K562 (cell line): ENCODE results near the gene LOXL4. TPM values are rescaled to one million over a fixed set of nuclear protein-coding genes. Genes with fewer than 3 reads are reported as not detected.

Experiments used
- ATAC-seq: fragments of 200-7000 bp; cut with Tn5 transposase; 3 replicates; pipeline ENCODE4 v1.9.1; 2020; ENCODE audit warnings: moderate library complexity
- BruUV-seq: library from RNA; stranded (reverse); fragments of 400-500 nt; replicated peaks from 2 replicates; lab custom pipeline; 2021; lab: Mats Ljungman, UMichigan
- CTCF ChIA-PET: fragments of 300-600 bp; formaldehyde crosslinking; extraction: SDS; loops from one replicate; lab custom pipeline; 2021; ENCODE audit warnings: low intra/inter-chr PET ratio; lab: Yijun Ruan, JAX
- POLR2A ChIA-PET: fragments of 300-600, 350-650 bp; sonication (Branson Sonifier 250); formaldehyde crosslinking; extraction: SDS; loops from one replicate; lab custom pipeline; 2021; ENCODE audit warnings: antibody characterized with exemption, inconsistent platforms; lab: Yijun Ruan, JAX
- DNase-seq, 4 experiments: peaks; one replicate each; pipeline versions ENCODE4 v3.0.0 to v3.0.0-alpha.2; 2011 to 2018; ENCODE audit warnings: low spot score in 3 of 4, mixed read lengths in 3 of 4; ENCODE audit errors: extremely low read depth in 1 of 4
- FAIRE-seq: peaks from 2 replicates; lab custom pipeline; 2011; peaks lifted over from hg19 to GRCh38; lab: Jason Lieb, UNC
- H2AFZ ChIP-seq: 2 replicates; pipeline ENCODE4 v1.6.0; 2011; ENCODE audit warnings: low read depth, low read length, control low read depth, inconsistent platforms
- H3K27ac ChIP-seq: fragments of 200-600 bp; 3 replicates; pipeline ENCODE4 v1.8.0; 2011; ENCODE audit warnings: low read depth, mild to moderate bottlenecking, control low read depth, inconsistent platforms, low read length, moderate library complexity, mixed read lengths; ENCODE audit errors: extremely low read depth
- H3K27me3 ChIP-seq, 2 experiments: fragments of 300-600 bp in 1 of 2; 2 replicates in 1 of 2; 3 replicates in 1 of 2; pipeline versions ENCODE4 v1.6.0 to v1.8.0; 2011; ENCODE audit warnings: inconsistent platforms in 2 of 2, low read length in 2 of 2, mild to moderate bottlenecking in 1 of 2, mixed read lengths in 1 of 2, moderate library complexity in 1 of 2; ENCODE audit not compliant: control insufficient read depth in 2 of 2, insufficient read depth in 2 of 2
- H3K36me3 ChIP-seq: fragments of 300-600 bp; 3 replicates; pipeline ENCODE4 v1.8.0; 2011; ENCODE audit warnings: mild to moderate bottlenecking, low read length, inconsistent platforms; ENCODE audit not compliant: control insufficient read depth, insufficient read depth
- H3K4me1 ChIP-seq, 2 experiments: fragments of 200-600 bp in 1 of 2; replicated peaks in 1 of 2; 2 replicates in 1 of 2; 3 replicates in 1 of 2; pipeline versions ENCODE4 v1.5.1 to v1.8.0; 2011; ENCODE audit warnings: inconsistent platforms in 2 of 2, low read length in 2 of 2, mild to moderate bottlenecking in 1 of 2, mixed read lengths in 1 of 2, moderate library complexity in 1 of 2; ENCODE audit not compliant: control insufficient read depth in 2 of 2, insufficient read depth in 2 of 2
- H3K4me2 ChIP-seq: 2 replicates; pipeline ENCODE4 v1.6.1; 2011; ENCODE audit warnings: low read length, control low read depth, inconsistent platforms, mixed read lengths; ENCODE audit not compliant: insufficient read depth
- H3K4me3 ChIP-seq: fragments of 200-600 bp; sonication (generic), shearing (Covaris generic); 2 replicates; pipeline ENCODE4 v1.5.1; 2016; ENCODE audit warnings: control low read depth, inconsistent platforms
- H3K79me2 ChIP-seq: fragments of 200-600 bp; 3 replicates; pipeline ENCODE4 v1.8.0; 2011; ENCODE audit warnings: low read length, inconsistent platforms; ENCODE audit not compliant: control insufficient read depth, insufficient read depth
- H3K9ac ChIP-seq, 2 experiments: 2 replicates each; pipeline versions ENCODE4 v1.6.0 to v1.6.1; 2011; ENCODE audit warnings: low read depth in 2 of 2, low read length in 2 of 2, control low read depth in 1 of 2, inconsistent platforms in 1 of 2, mild to moderate bottlenecking in 1 of 2, mixed read lengths in 1 of 2; ENCODE audit not compliant: insufficient read depth in 1 of 2
- H3K9me1 ChIP-seq: one replicate; pipeline ENCODE4 v1.6.0; 2011; ENCODE audit warnings: inconsistent platforms, mild to moderate bottlenecking, low read length, moderate library complexity; ENCODE audit not compliant: control insufficient read depth, insufficient read depth
- H3K9me3 ChIP-seq: replicated peaks from 2 replicates; pipeline ENCODE4 v1.5.1; 2011; ENCODE audit warnings: low read depth, low read length, inconsistent platforms; ENCODE audit not compliant: control insufficient read depth, insufficient read depth
- H4K20me1 ChIP-seq: replicated peaks from 2 replicates; pipeline ENCODE4 v1.6.1; 2011; ENCODE audit warnings: low read length, inconsistent platforms, mixed read lengths; ENCODE audit not compliant: control insufficient read depth, insufficient read depth
- ARHGAP35 ChIP-seq: fragments of 450-650 bp; IDR thresholded peaks from 2 replicates; pipeline ENCODE4 v1.6.1; 2018; ENCODE audit not compliant: partially characterized antibody
- BCL6 ChIP-seq: fragments of 250-450 bp; sonication (Bioruptor Pico); IDR thresholded peaks from 2 replicates; pipeline ENCODE4 v1.4.0; 2020
- BRF1 ChIP-seq: IDR thresholded peaks from 3 replicates; pipeline ENCODE4 v1.6.1; 2011; ENCODE audit warnings: borderline replicate concordance, mild to moderate bottlenecking; ENCODE audit not compliant: insufficient read length; ENCODE audit errors: extremely low read depth
- ELK1 ChIP-seq: sonication (generic); formaldehyde crosslinking; IDR thresholded peaks from 2 replicates; pipeline ENCODE4 v1.8.1; 2022; ENCODE audit warnings: missing genetic modification reagents
- GABPA ChIP-seq: fragments of 200-800 bp; sonication (Bioruptor generic); conservative IDR thresholded peaks from 2 replicates; pipeline ENCODE4 v1.6.1; 2016; ENCODE audit warnings: low read depth, missing genetic modification characterization, missing compliant biosample characterization
- HDAC1 ChIP-seq, 2 experiments: fragments of 450-650 bp; IDR thresholded peaks; 2 replicates each; pipeline ENCODE4 v1.6.1; 2016 to 2017; ENCODE audit warnings: inconsistent platforms in 1 of 2, mild to moderate bottlenecking in 1 of 2, moderate library complexity in 1 of 2
- LCOR ChIP-seq: sonication (generic); formaldehyde crosslinking; IDR thresholded peaks from 2 replicates; pipeline ENCODE4 v1.8.0; 2022; ENCODE audit warnings: mild to moderate bottlenecking, missing genetic modification reagents
- MEF2D ChIP-seq: conservative IDR thresholded peaks from 2 replicates; pipeline ENCODE4 v1.6.1; 2016; ENCODE audit warnings: low read depth, missing genetic modification characterization, missing compliant biosample characterization
- PYGO2 ChIP-seq: fragments of 450-650 bp; IDR thresholded peaks from 2 replicates; pipeline ENCODE4 v1.6.1; 2016; ENCODE audit warnings: mild to moderate bottlenecking, missing genetic modification characterization, moderate library complexity, missing compliant biosample characterization
- TCF15 ChIP-seq: fragments of 250-450 bp; sonication (Bioruptor Pico); IDR thresholded peaks from 2 replicates; pipeline ENCODE4 v1.8.0; 2022; ENCODE audit warnings: moderate library complexity, mild to moderate bottlenecking, inconsistent platforms
- ZBTB12 ChIP-seq: fragments of 250-450 bp; sonication (Bioruptor Pico); IDR thresholded peaks from 2 replicates; pipeline ENCODE4 v1.4.0; 2020
- ZFP36 ChIP-seq: fragments of 150-350 bp; IDR thresholded peaks from 2 replicates; pipeline ENCODE4 v1.6.1; 2018; ENCODE audit warnings: low read length, low read depth; ENCODE audit not compliant: partially characterized antibody
- ZNF175 ChIP-seq: fragments of 200-800 bp; sonication (Bioruptor generic); IDR thresholded peaks from 2 replicates; pipeline ENCODE4 v1.6.1; 2016; ENCODE audit warnings: low read depth, mild to moderate bottlenecking, missing genetic modification characterization, missing compliant biosample characterization
- ZNF583 ChIP-seq: fragments of 250-450 bp; sonication (Bioruptor Pico); IDR thresholded peaks from 2 replicates; pipeline ENCODE4 v1.4.0; 2020
- WGBS: fragments of 100-300 bp; shearing (Covaris generic); methylation state at CpG from one replicate; pipeline ENCODE4 v1.1.6; 2016; ENCODE audit warnings: low coverage, mixed read lengths; ENCODE audit not compliant: insufficient coverage; ENCODE audit errors: missing lambda C conversion rate; 5-methylcytosine and 5-hydroxymethylcytosine counted together
- in situ Hi-C: fragments of 300-500 bp; cut with MboI; formaldehyde crosslinking; loops from 4 replicates; pipeline ENCODE4 v1.15.0; 2018; ENCODE audit warnings: inconsistent platforms, mixed read lengths
- intact Hi-C: fragments of 100-400 bp; cut with micrococcal nuclease; formaldehyde crosslinking; loops from 2 replicates; pipeline ENCODE4 v1.14.2; 2022
- polyA plus RNA-seq, 8 experiments: library from polyadenylated mRNA; depleted of rRNA in 4 of 8; stranded (reverse) in 5 of 8; unstranded in 3 of 8; fragments of >200 nt; fragmentation: Nextera tagmentation in 2 of 8; fragmentation: Illumina TruSeq in 1 of 8; extraction: Ambion mirVana in 2 of 8; extraction: Trizol in 1 of 8; gene quantifications; 2 replicates each; pipeline versions ENCODE4 v1.2.1 to v1.2.3, GENCODE V29; 2011 to 2014; ENCODE audit warnings: inconsistent platforms in 1 of 8, missing spikeins in 1 of 8
- total RNA-seq, 7 experiments: library from RNA; depleted of rRNA in 6 of 7; stranded (reverse); fragments of >200 nt in 6 of 7; fragmentation: Illumina TruSeq in 2 of 7; extraction: Trizol in 2 of 7; gene quantifications; 2 replicates each; pipeline versions ENCODE4 v1.2.1 to v1.2.3, GENCODE V29; 2011 to 2021; ENCODE audit warnings: low replicate concordance in 1 of 7
- TF ChIP-seq, protein P1 (sequence below), 2 experiments: IDR thresholded peaks; 2 replicates each; pipeline ENCODE4 v1.6.1; 2011; ENCODE audit warnings: borderline replicate concordance in 1 of 2, control low read depth in 1 of 2, low read depth in 1 of 2, low read length in 1 of 2, mild to moderate bottlenecking in 1 of 2, mixed read lengths in 1 of 2, moderate library complexity in 1 of 2; ENCODE audit not compliant: insufficient read depth in 1 of 2, insufficient read length in 1 of 2, poor library complexity in 1 of 2, severe bottlenecking in 1 of 2; ENCODE audit errors: extremely low read depth in 1 of 2
- TF ChIP-seq, protein P2 (sequence below): fragments of 250-450 bp; sonication (Bioruptor Pico); IDR thresholded peaks from 2 replicates; pipeline ENCODE4 v1.5.0; 2021; ENCODE audit warnings: mild to moderate bottlenecking, moderate library complexity

The LOXL4 gene
- total and polyA plus RNA-seq, 9 of the 15 experiments (the other 6 are each of a cell fraction or from before 2014, with no cell fraction given): 0.03 to 0.35 (median 0.05) TPM; not detected in 3

GRCh38 chr10:98257198-98257597, 10.8 kb downstream of the LOXL4 start:
- DNase-seq: no peak
- Histone ChIP-seq H3K4me1 (peaks cover 13 to 18% of the 10 kb centered on the region in 2 experiments), H4K20me1 (no peaks in the 10 kb centered on the region), H3K27me3 (no peaks in the 10 kb centered on the region), H3K9me1 (no peaks in the 10 kb centered on the region), H3K27ac (no peak overlapping the region), H3K9ac (no peak overlapping the region; a peak in 1 of 4 replicates), H3K9me3 (no peaks in the 10 kb centered on the region), H2AFZ (no peak overlapping the region), H3K36me3 (no peaks in the 10 kb centered on the region), H3K4me3 (no peak overlapping the region), H3K79me2 (no peaks in the 10 kb centered on the region), H3K4me2 (no peak overlapping the region)
- ChIA-PET POLR2A (no interaction called here), CTCF (no interaction called here)
- 60% methylated on average over 7 of the region's 12 CpGs for WGBS
- BruUV-seq: no TSS peak
- no peak for FAIRE-seq
- no peak for ATAC-seq
- in situ Hi-C loops (no loop called here), intact Hi-C loops (no loop called here)
- TF ChIP-seq PYGO2: no peak
- no peak for TF ChIP-seq ZFP36
- TF ChIP-seq LCOR (CRISPR knock-in tag): no peak
- TF ChIP-seq, protein P1, sequence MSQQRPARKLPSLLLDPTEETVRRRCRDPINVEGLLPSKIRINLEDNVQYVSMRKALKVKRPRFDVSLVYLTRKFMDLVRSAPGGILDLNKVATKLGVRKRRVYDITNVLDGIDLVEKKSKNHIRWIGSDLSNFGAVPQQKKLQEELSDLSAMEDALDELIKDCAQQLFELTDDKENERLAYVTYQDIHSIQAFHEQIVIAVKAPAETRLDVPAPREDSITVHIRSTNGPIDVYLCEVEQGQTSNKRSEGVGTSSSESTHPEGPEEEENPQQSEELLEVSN (IDR thresholded peaks at IDR 0.05; ENCODE audit: borderline replicate concordance in 1 of 2, extremely low read depth in 1 of 2, insufficient read depth in 1 of 2, insufficient read length in 1 of 2, low read depth in 1 of 2, low read length in 1 of 2, poor library complexity in 1 of 2, severe bottlenecking in 1 of 2): no peak
- no peak for TF ChIP-seq ZNF175
- TF ChIP-seq ARHGAP35: no peak
- no peak for TF ChIP-seq MEF2D
- no peak for TF ChIP-seq ZBTB12
- no peak for TF ChIP-seq ZNF583
- no peak for TF ChIP-seq ELK1
- no peak for TF ChIP-seq BRF1
- TF ChIP-seq TCF15 (CRISPR knock-in tag): no peak
- TF ChIP-seq, protein P2, sequence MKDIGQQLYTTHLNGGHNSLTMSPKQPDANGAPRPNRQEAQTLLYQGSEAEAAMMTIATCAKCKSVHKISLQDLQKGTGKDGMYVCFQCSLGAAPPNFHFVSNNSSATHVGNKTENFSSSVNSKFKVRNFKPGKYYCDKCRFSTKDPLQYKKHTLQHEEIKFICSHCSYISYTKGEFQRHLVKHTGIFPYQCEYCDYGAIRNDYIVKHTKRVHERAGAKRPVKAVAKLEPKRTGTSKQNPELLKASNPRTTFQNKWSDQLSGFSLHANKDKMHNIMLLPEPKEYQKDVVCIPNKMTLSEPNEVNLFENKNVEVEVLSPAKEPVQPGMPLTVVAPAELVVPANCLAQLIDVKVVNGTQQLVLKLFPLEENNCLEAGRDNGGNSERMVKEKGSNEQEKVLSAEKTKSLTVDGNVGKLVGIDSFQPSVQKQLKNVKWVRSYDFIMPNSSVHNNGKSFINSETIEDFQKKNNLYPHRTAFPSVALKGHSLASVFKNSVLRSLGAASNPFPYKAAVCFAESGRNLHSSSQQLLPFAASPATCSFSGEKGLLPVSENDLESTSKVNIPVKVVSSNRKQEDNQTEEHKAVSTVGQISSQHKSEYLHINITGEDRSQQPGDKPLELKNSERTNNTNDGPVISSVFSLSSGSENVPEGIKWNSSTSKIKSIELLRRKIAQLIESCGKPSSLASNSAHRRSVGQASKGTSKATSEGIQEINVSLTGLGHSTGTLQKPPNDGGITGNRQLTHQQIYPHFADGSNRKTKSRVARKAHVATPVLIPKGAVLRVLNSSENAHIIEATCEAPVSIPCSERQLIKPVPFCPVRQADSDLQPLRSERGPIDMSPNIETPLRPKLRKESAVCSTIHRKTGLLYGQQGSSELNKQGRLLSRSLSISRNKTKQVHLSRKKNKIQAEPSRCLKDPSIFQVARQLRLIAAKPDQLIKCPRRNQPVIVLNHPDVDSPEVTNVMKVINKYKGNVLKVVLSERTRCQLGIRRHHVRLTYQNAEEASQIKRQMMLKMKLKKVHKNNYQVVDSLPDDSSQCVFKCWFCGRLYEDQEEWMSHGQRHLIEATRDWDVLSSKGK: no peak
- no peak for TF ChIP-seq BCL6 (CRISPR knock-in tag)
- no peak for TF ChIP-seq GABPA (tag)
- TF ChIP-seq HDAC1 (IDR thresholded peaks at IDR 0.05): no peak
